Esophagus (tissue), 2 donors: ENCODE measurements around the gene OR6Y1. TPM values are rescaled to one million over a fixed set of nuclear protein-coding genes. Genes with fewer than 3 reads are reported as not detected.

Experiments used
- H3K27ac ChIP-seq, 2 donors: one replicate each; pipeline ENCODE4 v1.5.1; 2013; ENCODE audit warnings: low read depth in 2 of 2, mild to moderate bottlenecking in 2 of 2, inconsistent platforms in 1 of 2, low read length in 1 of 2, moderate library complexity in 1 of 2
- H3K27me3 ChIP-seq, 2 donors: one replicate each; pipeline ENCODE4 v1.6.1; 2013; ENCODE audit warnings: low read length in 2 of 2, control low read depth in 1 of 2, mild to moderate bottlenecking in 1 of 2; ENCODE audit not compliant: insufficient read depth in 2 of 2, control insufficient read depth in 1 of 2
- H3K36me3 ChIP-seq, 2 donors: one replicate each; pipeline ENCODE4 v1.6.1; 2013; ENCODE audit warnings: low read length in 1 of 2; ENCODE audit not compliant: control insufficient read depth in 2 of 2, insufficient read depth in 2 of 2
- H3K4me1 ChIP-seq, 2 donors: one replicate each; pipeline ENCODE4 v1.6.1; 2013; ENCODE audit warnings: low read length in 1 of 2; ENCODE audit not compliant: control insufficient read depth in 2 of 2, insufficient read depth in 2 of 2
- H3K4me3 ChIP-seq, 2 donors: one replicate each; pipeline ENCODE4 v1.5.1; 2013; ENCODE audit warnings: low read length in 2 of 2, mild to moderate bottlenecking in 2 of 2, low read depth in 1 of 2, moderate library complexity in 1 of 2
- H3K9me3 ChIP-seq, 2 donors: one replicate each; pipeline ENCODE4 v1.6.1; 2013; ENCODE audit warnings: mild to moderate bottlenecking in 2 of 2, low read depth in 1 of 2, low read length in 1 of 2, moderate library complexity in 1 of 2; ENCODE audit not compliant: control insufficient read depth in 2 of 2, insufficient read depth in 1 of 2
- WGBS, 2 donors: extraction: QIAGEN DNeasy Blood & Tissue Kit; methylation state at CpG; one replicate each; pipeline ENCODE4 v1.1.7; 2013; 5-methylcytosine and 5-hydroxymethylcytosine counted together
- polyA plus RNA-seq, 2 donors: library from polyadenylated mRNA; stranded (reverse); fragments of 200-250 nt; gene quantifications; one replicate each; pipeline ENCODE4 v1.2.3, GENCODE V29; 2013
- donor health status: healthy with polysubstance abuse.
- donor health status: Bipolar disorder and iron deficiency.

OR6Y1 gene
- polyA plus RNA-seq, 2 donors: not detected

- Histone ChIP-seq H3K9me3 (peaks cover 0 to 2% of the 10 kb centered on the region in 2 donors), H3K27ac (no peak overlapping the region), H3K4me3 (no peak overlapping the region), H3K36me3 (no peaks in the 10 kb centered on the region), H3K27me3 (no peaks in the 10 kb centered on the region), H3K4me1 (no peaks in the 10 kb centered on the region)
- 37 to 38% methylated on average over 4 of the region's 4 CpGs for WGBS, 2 donors
These were observed 44.6 kb downstream of the OR6Y1 start for GRCh38 chr1:158509471-158510156.

GRCh38 chr1:158507511-158507910 is 46.7 kb downstream of the OR6Y1 start:
- H3K36me3 ChIP-seq: no peaks in the 10 kb centered on the region
- 79 to 80% methylated on average over 2 of the region's 2 CpGs for WGBS, 2 donors
- H3K27me3 ChIP-seq: no peaks in the 10 kb centered on the region
- no peak overlapping the region for H3K27ac ChIP-seq
- peaks cover 0 to 2% of the 10 kb centered on the region in 2 donors for H3K9me3 ChIP-seq
- no peak overlapping the region for H3K4me3 ChIP-seq
- no peaks in the 10 kb centered on the region for H3K4me1 ChIP-seq

GRCh38 chr1:158506369-158506987 is 47.7 kb downstream of the OR6Y1 start:
- peaks cover 0 to 2% of the 10 kb centered on the region in 2 donors for H3K9me3 ChIP-seq
- no peaks in the 10 kb centered on the region for H3K27me3 ChIP-seq
- H3K4me1 ChIP-seq: no peaks in the 10 kb centered on the region
- no peak overlapping the region for H3K4me3 ChIP-seq
- no peaks in the 10 kb centered on the region for H3K36me3 ChIP-seq
- no peak overlapping the region for H3K27ac ChIP-seq
- WGBS, 2 donors: 10 to 51% methylated on average over 1 of the region's 1 CpG

- Histone ChIP-seq H3K36me3 (no peaks in the 10 kb centered on the region), H3K27me3 (no peaks in the 10 kb centered on the region), H3K27ac (no peak overlapping the region), H3K4me1 (no peaks in the 10 kb centered on the region), H3K4me3 (no peak overlapping the region), H3K9me3 (no peaks in the 10 kb centered on the region)
- 28 to 29% methylated on average over 2 of the region's 2 CpGs for WGBS, 2 donors
These were observed 57.8 kb downstream of the OR6Y1 start for GRCh38 chr1:158496374-158496773.

GRCh38 chr1:158494796-158495195 is 59.4 kb downstream of the OR6Y1 start:
- Histone ChIP-seq H3K4me1 (no peaks in the 10 kb centered on the region), H3K27ac (no peak overlapping the region), H3K36me3 (no peaks in the 10 kb centered on the region), H3K4me3 (no peak overlapping the region), H3K9me3 (no peaks in the 10 kb centered on the region), H3K27me3 (no peaks in the 10 kb centered on the region)
- 1 to 12% methylated on average over 2 of the region's 2 CpGs for WGBS, 2 donors

Other genes starting within 250 kb of the OR6Y1 start
- under 1 TPM in 1 of 2 donors, not detected in 1; 0.13 TPM for gene CD1B, start 222.9 kb downstream of the OR6Y1 start, polyA plus RNA-seq
- gene CD1E, start 200.5 kb downstream of the OR6Y1 start, polyA plus RNA-seq: 1 to 10 TPM in 1 of 2 donors, under 1 TPM in 1; 0.16 to 2.2 TPM
- not detected for gene OR10T2, start 154.9 kb downstream of the OR6Y1 start, polyA plus RNA-seq
- gene OR10K2, start 128.2 kb downstream of the OR6Y1 start, polyA plus RNA-seq: not detected
- not detected for gene OR10K1, start 92.6 kb downstream of the OR6Y1 start, polyA plus RNA-seq
- gene OR10R2, start 82.2 kb downstream of the OR6Y1 start, polyA plus RNA-seq: not detected
- not detected for gene OR6P1, start 16.2 kb upstream of the OR6Y1 start, polyA plus RNA-seq
- not detected for gene OR10X1, start 25.5 kb upstream of the OR6Y1 start, polyA plus RNA-seq
- not detected for gene OR10Z1, start 50.9 kb upstream of the OR6Y1 start, polyA plus RNA-seq
- gene SPTA1, start 132.3 kb upstream of the OR6Y1 start, polyA plus RNA-seq: under 1 TPM in 1 of 2 donors, not detected in 1; 0.04 TPM
- not detected for gene OR6K2, start 146.2 kb upstream of the OR6Y1 start, polyA plus RNA-seq
- not detected for gene OR6K3, start 166.3 kb upstream of the OR6Y1 start, polyA plus RNA-seq
- gene OR6K6, start 200.3 kb upstream of the OR6Y1 start, polyA plus RNA-seq: not detected
- not detected for gene OR6N1, start 217.8 kb upstream of the OR6Y1 start, polyA plus RNA-seq
- not detected for gene OR6N2, start 226.8 kb upstream of the OR6Y1 start, polyA plus RNA-seq